Fibroblast of the aortic adventitia (primary cell): Measurements from ENCODE around the gene FOXO6. TPM values are rescaled to one million over a fixed set of nuclear protein-coding genes. Genes with fewer than 3 reads are reported as not detected.

ENCODE experiments used
- DNase-seq: peaks from one replicate; pipeline ENCODE4 v3.0.0-alpha.2; 2010; ENCODE audit warnings: low read depth
- H3K4me3 ChIP-seq: 2 replicates; pipeline ENCODE4 v1.5.1; 2011; ENCODE audit warnings: low read depth, mild to moderate bottlenecking, control low read depth, low read length, moderate library complexity
- total RNA-seq: library from RNA; depleted of rRNA; stranded (reverse); fragments of >200 nt; gene quantifications from 2 replicates; pipeline ENCODE4 v1.2.3, GENCODE V29; 2012; ENCODE audit warnings: low replicate concordance
- TF ChIP-seq, protein P1 (sequence below): IDR thresholded peaks from 2 replicates; pipeline ENCODE4 v1.5.1; 2011; ENCODE audit warnings: mild to moderate bottlenecking, low read length, control low read depth, inconsistent platforms; ENCODE audit not compliant: insufficient read depth

Gene FOXO6
- total RNA-seq: not detected in 2 replicates

DNA sequence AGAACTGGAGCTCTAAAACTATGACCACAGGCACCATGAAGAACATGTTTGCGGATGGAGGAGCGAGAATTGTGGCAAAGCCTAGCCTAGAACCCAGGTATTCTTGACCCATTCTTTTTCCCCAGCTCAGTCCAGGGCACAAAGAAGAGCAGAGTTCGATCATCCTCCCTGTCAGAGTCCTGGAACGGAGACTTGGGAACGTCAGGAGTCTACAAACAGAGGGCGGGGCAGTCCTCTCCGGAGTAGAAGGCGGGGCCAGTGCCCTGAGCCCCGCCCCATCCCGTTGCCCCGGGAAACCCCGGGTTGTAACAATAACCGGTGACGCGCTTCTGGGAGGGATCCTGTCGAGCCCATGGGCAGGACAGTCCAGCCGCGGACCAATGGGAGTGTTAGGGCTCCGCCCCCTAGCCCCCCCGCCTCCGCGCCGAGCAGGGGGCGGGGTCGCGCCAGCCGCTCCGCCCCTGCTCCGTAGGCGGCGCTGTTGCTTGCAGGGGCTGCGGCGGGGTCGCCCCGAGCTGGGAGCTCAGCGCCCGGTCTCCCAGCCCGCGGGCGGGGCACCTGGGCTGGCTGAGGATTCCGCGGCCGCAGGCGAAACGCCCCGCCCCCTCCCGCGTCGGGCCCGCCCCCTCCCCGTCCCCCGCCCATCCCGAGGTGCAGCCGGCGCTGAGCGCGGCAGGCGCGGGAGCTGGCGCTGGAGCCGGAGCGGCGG is at the start of gene FOXO6:
TSS of gene FOXO6 (plus strand) at position 649 of the 709 bp plus-strand sequence.
- peak; percentile 91 for DNase-seq
- peak within 1 kb of the TSS; percentile 62 for H3K4me3 ChIP-seq
- TF ChIP-seq, protein P1, sequence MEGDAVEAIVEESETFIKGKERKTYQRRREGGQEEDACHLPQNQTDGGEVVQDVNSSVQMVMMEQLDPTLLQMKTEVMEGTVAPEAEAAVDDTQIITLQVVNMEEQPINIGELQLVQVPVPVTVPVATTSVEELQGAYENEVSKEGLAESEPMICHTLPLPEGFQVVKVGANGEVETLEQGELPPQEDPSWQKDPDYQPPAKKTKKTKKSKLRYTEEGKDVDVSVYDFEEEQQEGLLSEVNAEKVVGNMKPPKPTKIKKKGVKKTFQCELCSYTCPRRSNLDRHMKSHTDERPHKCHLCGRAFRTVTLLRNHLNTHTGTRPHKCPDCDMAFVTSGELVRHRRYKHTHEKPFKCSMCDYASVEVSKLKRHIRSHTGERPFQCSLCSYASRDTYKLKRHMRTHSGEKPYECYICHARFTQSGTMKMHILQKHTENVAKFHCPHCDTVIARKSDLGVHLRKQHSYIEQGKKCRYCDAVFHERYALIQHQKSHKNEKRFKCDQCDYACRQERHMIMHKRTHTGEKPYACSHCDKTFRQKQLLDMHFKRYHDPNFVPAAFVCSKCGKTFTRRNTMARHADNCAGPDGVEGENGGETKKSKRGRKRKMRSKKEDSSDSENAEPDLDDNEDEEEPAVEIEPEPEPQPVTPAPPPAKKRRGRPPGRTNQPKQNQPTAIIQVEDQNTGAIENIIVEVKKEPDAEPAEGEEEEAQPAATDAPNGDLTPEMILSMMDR: peak; percentile 20

DNA sequence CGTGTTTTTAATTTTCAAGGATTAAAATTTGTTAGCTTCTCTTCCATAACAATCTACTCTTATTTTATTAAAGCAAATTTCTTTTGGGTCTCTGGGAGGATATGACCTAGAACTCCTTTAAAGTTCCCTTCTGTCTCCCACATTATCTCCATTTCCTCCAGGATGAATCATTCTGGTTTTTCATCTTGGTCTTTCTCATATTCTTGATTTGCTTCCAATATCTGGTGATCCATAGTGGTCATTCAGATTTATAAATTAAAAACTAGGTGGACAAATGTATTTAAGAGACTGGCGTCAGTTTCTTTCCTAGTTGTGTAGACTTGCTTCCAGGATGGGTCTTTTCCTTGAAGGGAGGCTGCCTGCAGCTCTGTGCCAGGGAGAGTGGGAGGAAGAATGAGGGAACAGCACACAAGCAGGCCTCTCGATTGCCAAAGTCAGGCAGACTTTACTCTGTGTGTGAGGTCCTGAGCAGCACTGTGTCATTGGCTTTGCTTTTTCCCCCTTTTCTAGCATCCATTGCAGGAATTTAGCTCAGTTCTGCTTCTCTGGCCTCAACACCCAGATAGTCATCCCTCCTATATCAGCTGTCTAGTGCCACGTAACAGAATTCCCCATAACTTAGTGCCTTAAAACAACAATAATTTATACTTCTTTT is 48.1 kb upstream of the FOXO6 start:
- peak; percentile 58 for DNase-seq
- H3K4me3 ChIP-seq: no peak overlapping the region
- TF ChIP-seq, protein P1: no peak

DNA sequence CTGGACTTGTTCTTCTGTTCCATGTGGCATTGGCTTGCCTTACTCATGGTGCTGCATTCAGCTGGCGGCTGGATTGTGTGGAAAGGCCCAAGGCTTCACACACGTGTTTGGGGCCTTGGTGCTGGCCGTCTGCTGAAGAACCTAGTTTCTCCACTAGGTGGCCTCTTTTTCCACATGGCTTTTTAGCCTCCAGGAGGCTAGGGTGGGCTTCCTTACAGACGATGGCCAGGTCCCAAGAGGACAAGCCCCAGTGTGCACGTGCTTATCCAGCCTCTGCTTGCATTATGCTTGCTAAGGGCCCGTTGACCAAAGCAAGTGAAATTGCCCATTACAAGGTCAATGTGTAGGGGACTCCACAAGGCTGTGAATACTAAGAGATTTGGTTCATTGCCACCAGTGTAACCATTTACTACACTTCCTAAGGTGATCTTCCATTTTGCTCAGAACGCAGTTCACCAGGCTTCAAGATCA is 47.5 kb upstream of the FOXO6 start:
- TF ChIP-seq, protein P1: peak; percentile 60
- H3K4me3 ChIP-seq: no peak overlapping the region
- DNase-seq: peak; percentile 54

DNA sequence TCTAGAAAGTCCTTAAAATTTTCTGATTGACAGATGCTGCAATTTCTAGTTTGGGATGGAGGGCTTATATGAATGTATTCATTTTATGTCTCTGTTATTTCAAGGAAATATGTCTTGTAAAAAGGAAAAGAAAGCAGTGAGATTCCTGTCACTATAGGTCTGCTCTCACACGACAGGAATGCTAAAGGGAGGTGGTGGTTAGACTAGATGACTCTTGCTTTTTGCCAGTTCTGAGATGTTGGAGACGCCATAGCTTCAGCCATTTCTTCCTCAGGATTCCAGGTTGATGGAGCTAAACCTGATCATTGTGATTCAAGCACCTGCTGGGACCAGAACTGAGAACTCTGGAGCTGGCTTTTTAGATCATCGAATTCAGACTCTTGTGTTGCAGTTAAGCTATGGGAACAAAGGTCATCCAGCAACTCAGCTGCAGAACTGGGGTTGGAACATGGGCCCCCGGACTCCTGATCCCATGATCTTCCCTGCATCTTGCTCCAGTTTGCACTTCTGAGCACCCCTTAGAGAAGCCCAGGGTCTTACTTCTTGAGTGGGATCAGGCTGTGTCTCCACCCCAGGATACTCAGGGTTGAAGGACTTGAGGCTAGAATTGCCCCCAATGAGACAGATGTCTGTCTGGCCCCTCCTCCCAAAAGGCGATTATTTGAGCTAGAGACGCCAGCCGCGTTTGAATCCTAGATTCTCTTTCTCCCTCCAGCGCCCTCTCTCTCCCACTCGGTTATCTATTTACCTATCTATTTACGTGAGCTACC is 46.7 kb upstream of the FOXO6 start:
- DNase-seq: peak; percentile 18
- H3K4me3 ChIP-seq: no peak overlapping the region
- TF ChIP-seq, protein P1: no peak

DNA sequence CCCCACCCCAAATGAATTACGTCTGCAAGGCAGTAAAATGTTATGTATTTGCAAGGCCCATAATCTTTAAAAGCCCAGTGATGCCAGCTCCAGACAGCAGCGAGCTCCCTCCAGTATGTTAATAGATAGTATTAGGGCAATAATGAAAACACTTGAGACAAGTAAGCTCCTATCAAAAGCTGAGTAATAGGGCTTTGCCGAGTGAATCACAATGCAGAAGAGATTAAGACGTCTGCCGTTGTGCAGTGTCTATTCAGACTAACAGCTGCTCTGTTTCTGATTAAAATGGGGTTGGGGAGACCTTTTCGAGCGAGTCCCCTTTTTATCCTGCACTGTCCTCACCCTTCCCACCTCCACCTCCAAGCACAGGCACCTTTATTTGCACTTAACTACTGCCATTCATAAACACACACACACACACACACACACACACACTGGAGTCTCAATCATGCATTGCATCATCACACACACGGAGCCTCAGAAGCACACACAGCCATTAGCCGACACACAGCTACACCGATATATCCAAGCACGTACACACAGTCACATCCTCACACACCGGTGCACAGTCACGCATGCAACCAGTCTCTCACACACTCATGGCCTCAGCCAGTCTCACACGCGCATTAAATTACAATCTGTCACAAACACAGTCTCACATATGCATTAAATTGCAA is 46.0 kb upstream of the FOXO6 start:
- peak; percentile 46 for DNase-seq
- H3K4me3 ChIP-seq: no peak overlapping the region
- TF ChIP-seq, protein P1: no peak

DNA sequence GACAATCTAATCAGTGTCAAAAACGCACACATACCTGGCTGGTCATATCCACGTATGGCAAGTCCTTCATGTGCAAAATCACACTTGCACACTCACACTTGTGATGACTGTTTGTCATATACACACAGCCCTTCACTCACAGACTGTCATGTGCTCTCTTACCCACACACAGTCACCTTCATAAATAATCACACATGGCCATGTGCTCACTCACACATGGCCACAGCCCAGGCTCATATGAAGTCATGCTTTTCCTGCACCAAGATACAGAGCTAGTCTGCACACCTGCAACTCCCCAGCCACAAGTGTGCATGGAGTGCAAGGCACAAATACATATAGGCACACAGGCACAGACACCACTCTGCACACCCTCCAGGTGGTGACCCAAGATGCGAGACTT is 45.4 kb upstream of the FOXO6 start:
- H3K4me3 ChIP-seq: no peak overlapping the region
- TF ChIP-seq, protein P1: no peak
- DNase-seq: no peak
